HL-60 (cell line): Measurements from ENCODE around the gene MSH2.

Source experiments
- DNase-seq, 2 experiments: peaks; one replicate each; pipeline ENCODE4 v3.0.0-alpha.2; 2010 to 2020; ENCODE audit warnings: low read depth in 1 of 2, low spot score in 1 of 2
- H3K27ac ChIP-seq: fragments of 250-450 bp; sonication (Bioruptor Pico); replicated peaks from 2 replicates; pipeline ENCODE4 v1.5.1; 2020; ENCODE audit warnings: mild to moderate bottlenecking, moderate library complexity
- H3K27me3 ChIP-seq: fragments of 250-450 bp; sonication (Bioruptor Pico); 2 replicates; pipeline ENCODE4 v1.5.1; 2021; ENCODE audit warnings: mild to moderate bottlenecking, moderate library complexity; ENCODE audit not compliant: insufficient read depth, poor library complexity, severe bottlenecking
- H3K4me3 ChIP-seq: replicated peaks from 2 replicates; pipeline ENCODE4 v1.5.1; 2011; ENCODE audit warnings: mild to moderate bottlenecking, control low read depth, low read length; ENCODE audit not compliant: insufficient read depth
- CTCF ChIP-seq: IDR thresholded peaks from one replicate; pipeline ENCODE4 v1.5.1; 2011; ENCODE audit warnings: low read length, control low read depth, inconsistent platforms; ENCODE audit not compliant: insufficient read depth
- GABPA ChIP-seq: IDR thresholded peaks from 2 replicates; pipeline ENCODE4 v1.6.1; 2012; ENCODE audit warnings: low read depth
- POLR2AphosphoS5 ChIP-seq: IDR thresholded peaks from 2 replicates; pipeline ENCODE4 v1.6.1; 2012; ENCODE audit warnings: low read depth
- SPI1 ChIP-seq: IDR thresholded peaks from 2 replicates; pipeline ENCODE4 v1.6.1; 2012; ENCODE audit warnings: low read depth, mild to moderate bottlenecking, borderline replicate concordance
- TF ChIP-seq, protein P1 (sequence below): IDR thresholded peaks from 2 replicates; pipeline ENCODE4 v1.6.1; 2012; ENCODE audit warnings: low read depth; ENCODE audit not compliant: insufficient replicate concordance

The MSH2 gene

DNA sequence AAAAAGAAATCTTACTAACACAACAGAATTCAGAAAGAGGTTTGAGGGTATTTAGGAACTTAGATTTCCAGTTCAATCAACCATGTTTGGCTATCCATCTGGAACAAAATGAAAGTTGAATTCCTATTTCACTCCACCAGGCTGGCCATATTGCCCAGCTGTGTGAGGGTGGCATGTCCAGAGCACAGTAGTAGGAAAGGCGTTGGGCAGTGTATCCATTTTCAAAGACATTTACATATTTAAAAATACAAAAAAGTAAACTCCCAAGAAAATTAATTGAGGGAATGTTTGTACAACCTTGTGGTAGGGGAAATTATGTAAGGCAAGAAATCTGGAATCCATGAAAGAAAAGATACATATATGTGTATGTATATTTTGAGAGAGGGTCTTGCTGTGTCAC is 21.5 kb upstream of the MSH2 start:
- no peak overlapping the region for H3K27ac ChIP-seq
- H3K27me3 ChIP-seq = no peaks in the 10 kb centered on the region
- DNase-seq = no peak
- TF ChIP-seq, protein P1, sequence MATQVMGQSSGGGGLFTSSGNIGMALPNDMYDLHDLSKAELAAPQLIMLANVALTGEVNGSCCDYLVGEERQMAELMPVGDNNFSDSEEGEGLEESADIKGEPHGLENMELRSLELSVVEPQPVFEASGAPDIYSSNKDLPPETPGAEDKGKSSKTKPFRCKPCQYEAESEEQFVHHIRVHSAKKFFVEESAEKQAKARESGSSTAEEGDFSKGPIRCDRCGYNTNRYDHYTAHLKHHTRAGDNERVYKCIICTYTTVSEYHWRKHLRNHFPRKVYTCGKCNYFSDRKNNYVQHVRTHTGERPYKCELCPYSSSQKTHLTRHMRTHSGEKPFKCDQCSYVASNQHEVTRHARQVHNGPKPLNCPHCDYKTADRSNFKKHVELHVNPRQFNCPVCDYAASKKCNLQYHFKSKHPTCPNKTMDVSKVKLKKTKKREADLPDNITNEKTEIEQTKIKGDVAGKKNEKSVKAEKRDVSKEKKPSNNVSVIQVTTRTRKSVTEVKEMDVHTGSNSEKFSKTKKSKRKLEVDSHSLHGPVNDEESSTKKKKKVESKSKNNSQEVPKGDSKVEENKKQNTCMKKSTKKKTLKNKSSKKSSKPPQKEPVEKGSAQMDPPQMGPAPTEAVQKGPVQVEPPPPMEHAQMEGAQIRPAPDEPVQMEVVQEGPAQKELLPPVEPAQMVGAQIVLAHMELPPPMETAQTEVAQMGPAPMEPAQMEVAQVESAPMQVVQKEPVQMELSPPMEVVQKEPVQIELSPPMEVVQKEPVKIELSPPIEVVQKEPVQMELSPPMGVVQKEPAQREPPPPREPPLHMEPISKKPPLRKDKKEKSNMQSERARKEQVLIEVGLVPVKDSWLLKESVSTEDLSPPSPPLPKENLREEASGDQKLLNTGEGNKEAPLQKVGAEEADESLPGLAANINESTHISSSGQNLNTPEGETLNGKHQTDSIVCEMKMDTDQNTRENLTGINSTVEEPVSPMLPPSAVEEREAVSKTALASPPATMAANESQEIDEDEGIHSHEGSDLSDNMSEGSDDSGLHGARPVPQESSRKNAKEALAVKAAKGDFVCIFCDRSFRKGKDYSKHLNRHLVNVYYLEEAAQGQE = no peak
- TF ChIP-seq CTCF (no peak), POLR2AphosphoS5 (no peak), SPI1 (no peak), GABPA (no peak)
- H3K4me3 ChIP-seq = no peak overlapping the region

- H3K27me3 ChIP-seq = no peaks in the 10 kb centered on the region
- no peak for DNase-seq
- no peak for TF ChIP-seq SPI1
- TF ChIP-seq, protein P1 = no peak
- TF ChIP-seq POLR2AphosphoS5 = no peak
- TF ChIP-seq GABPA = no peak
- TF ChIP-seq CTCF = no peak
- H3K27ac ChIP-seq = no peak overlapping the region
- H3K4me3 ChIP-seq = no peak overlapping the region
Measured at GRCh38 chr2:47386551-47386950, 16.4 kb upstream of the MSH2 start.

DNA sequence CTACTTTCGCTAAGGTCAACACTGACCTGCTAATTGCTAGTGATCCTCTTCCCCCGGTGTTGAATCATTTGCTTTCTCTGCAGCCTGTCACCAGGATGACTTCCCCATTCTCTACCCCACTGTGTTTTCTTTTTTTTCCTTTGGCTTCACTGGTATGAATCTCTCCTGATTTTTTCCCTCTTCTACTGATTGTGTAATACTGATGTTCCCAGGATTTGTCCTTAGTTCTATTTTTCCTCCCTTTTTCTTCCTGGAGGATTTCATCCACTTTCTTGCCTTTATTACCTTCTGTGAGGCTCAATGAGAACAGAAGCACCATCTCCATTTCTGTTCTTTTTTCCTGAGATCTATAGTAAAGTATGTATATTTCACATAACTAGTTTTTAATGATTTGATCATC is 14.1 kb upstream of the MSH2 start:
- TF ChIP-seq SPI1 (peak; percentile 32; the same call in 1 of the 2 replicates), GABPA (no peak)
- H3K27ac ChIP-seq = no peak overlapping the region
- no peak overlapping the region for H3K4me3 ChIP-seq
- H3K27me3 ChIP-seq = no peaks in the 10 kb centered on the region
- DNase-seq = no peak

- no peak for DNase-seq
- Histone ChIP-seq H3K27ac (no peak overlapping the region), H3K27me3 (no peaks in the 10 kb centered on the region), H3K4me3 (no peak overlapping the region)
- TF ChIP-seq, protein P1 = no peak
- no peak for TF ChIP-seq GABPA
- no peak for TF ChIP-seq CTCF
- no peak for TF ChIP-seq SPI1
- TF ChIP-seq POLR2AphosphoS5 = no peak
Measured at GRCh38 chr2:47389692-47390091, 13.3 kb upstream of the MSH2 start.
